Aorta (tissue), 5 donors: Measurements from ENCODE around the gene CD4. TPM values are rescaled to one million over a fixed set of nuclear protein-coding genes. Genes with fewer than 3 reads are reported as not detected.

Experiments used
- ATAC-seq: fragments of 200-7000 bp; cut with Tn5 transposase; one replicate; pipeline ENCODE4 v1.9.1; 2022; ENCODE audit warnings: moderate library complexity; ENCODE audit not compliant: low FRiP score
- DNase-seq, 2 donors: peaks; one replicate each; pipeline ENCODE4 v3.0.0-alpha.2; 2020
- H3K27ac ChIP-seq, 2 donors: one replicate each; pipeline ENCODE4 v1.5.1; 2013; ENCODE audit warnings: low read length in 2 of 2, mild to moderate bottlenecking in 2 of 2, moderate library complexity in 2 of 2, control low read depth in 1 of 2, inconsistent platforms in 1 of 2, low read depth in 1 of 2
- H3K27me3 ChIP-seq, 2 donors: one replicate each; pipeline ENCODE4 v1.6.1; 2013; ENCODE audit warnings: control low read depth in 1 of 2, low read length in 1 of 2, mild to moderate bottlenecking in 1 of 2, moderate library complexity in 1 of 2; ENCODE audit not compliant: insufficient read depth in 2 of 2, control insufficient read depth in 1 of 2
- H3K36me3 ChIP-seq, 2 donors: one replicate each; pipeline ENCODE4 v1.6.1; 2013; ENCODE audit warnings: control low read depth in 1 of 2, low read length in 1 of 2, mild to moderate bottlenecking in 1 of 2; ENCODE audit not compliant: insufficient read depth in 2 of 2, control insufficient read depth in 1 of 2
- H3K4me1 ChIP-seq, 2 donors: one replicate each; pipeline ENCODE4 v1.6.1; 2013; ENCODE audit warnings: low read length in 2 of 2, control low read depth in 1 of 2, mild to moderate bottlenecking in 1 of 2, moderate library complexity in 1 of 2; ENCODE audit not compliant: insufficient read depth in 2 of 2, control insufficient read depth in 1 of 2
- H3K4me3 ChIP-seq, 2 donors: one replicate each; pipeline ENCODE4 v1.5.1; 2013; ENCODE audit warnings: low read length in 2 of 2, control low read depth in 1 of 2, mild to moderate bottlenecking in 1 of 2
- H3K9me3 ChIP-seq: one replicate; pipeline ENCODE4 v1.6.1; 2013; ENCODE audit warnings: mild to moderate bottlenecking, low read length; ENCODE audit not compliant: control insufficient read depth
- WGBS, 2 donors: extraction: QIAGEN DNeasy Blood & Tissue Kit; methylation state at CpG; one replicate each; pipeline ENCODE4 v1.1.7; 2013; 5-methylcytosine and 5-hydroxymethylcytosine counted together
- intact Hi-C, 2 donors: fragments of 100-400 bp; cut with DNase I; formaldehyde crosslinking; loops; one replicate each; pipeline versions ENCODE4 v1.14.2 to v1.15.0; 2022
- polyA plus RNA-seq, 2 donors: library from polyadenylated mRNA; stranded (reverse); fragments of 200-250 nt; gene quantifications; one replicate each; pipeline ENCODE4 v1.2.3, GENCODE V29; 2013
- total RNA-seq, 2 donors: library from RNA; stranded (reverse); fragmentation: NEBNext Ultra II Directional; extraction: Animal tissue kit (Norgen Biotek cat#: 25700); gene quantifications; one replicate each; pipeline ENCODE4 v1.2.1, GENCODE V29; 2021
- donor health status: healthy with polysubstance abuse.
- donor health status: Bipolar disorder and iron deficiency.
- donor health status: DM: no; HTN: no; CAD: no.
- donor health status: DM: no; HTN: no; CAD: no.
- donor health status: DM: yes; HTN: yes; CAD: no.

CD4 gene
- total and polyA plus RNA-seq, 4 donors = 2.1 to 40.6 (median 17.2) TPM

- H3K27me3 ChIP-seq = no peaks in the 10 kb centered on the region
- WGBS, 2 donors = 81 to 88% methylated on average over 2 of the region's 2 CpGs
- H3K36me3 ChIP-seq = no peaks in the 10 kb centered on the region
- no peaks in the 10 kb centered on the region for H3K9me3 ChIP-seq
- no peak overlapping the region for H3K4me3 ChIP-seq
- H3K27ac ChIP-seq = no peak overlapping the region
- intact Hi-C loops = no loop called here
- H3K4me1 ChIP-seq = no peaks in the 10 kb centered on the region
- ATAC-seq (no peak), DNase-seq (no peak)
Observed at GRCh38 chr12:6849427-6849826, 60.1 kb downstream of the CD4 start.

GRCh38 chr12:6849976-6850560, 60.7 kb downstream of the CD4 start:
- no peak for DNase-seq
- 54 to 59% methylated on average over 10 of the region's 10 CpGs for WGBS, 2 donors
- no peaks in the 10 kb centered on the region for H3K36me3 ChIP-seq

GRCh38 chr12:6850796-6851152, 61.4 kb downstream of the CD4 start:
- no peaks in the 10 kb centered on the region for H3K4me1 ChIP-seq
- WGBS, 2 donors = 36 to 38% methylated on average over 16 of the region's 16 CpGs
- H3K9me3 ChIP-seq = no peaks in the 10 kb centered on the region
- peak; percentile 68 to 80 for DNase-seq
- H3K4me3 ChIP-seq = no peak overlapping the region
- no peaks in the 10 kb centered on the region for H3K36me3 ChIP-seq
- intact Hi-C loops = no loop called here
- H3K27me3 ChIP-seq = no peaks in the 10 kb centered on the region
- H3K27ac ChIP-seq = no peak overlapping the region
- no peak for ATAC-seq

More at GRCh38 chr12:6849976-6850560, 60.7 kb downstream of the CD4 start:
- intact Hi-C loops = no loop called here
- Histone ChIP-seq H3K4me1 (no peaks in the 10 kb centered on the region), H3K27ac (no peak overlapping the region), H3K27me3 (no peaks in the 10 kb centered on the region), H3K4me3 (no peak overlapping the region), H3K9me3 (no peaks in the 10 kb centered on the region)
- ATAC-seq = no peak

- H3K27me3 ChIP-seq = no peaks in the 10 kb centered on the region
- no peaks in the 10 kb centered on the region for H3K9me3 ChIP-seq
- ATAC-seq (peak; percentile 89), DNase-seq (peak; percentile 95 to 98)
- H3K4me1 ChIP-seq = no peaks in the 10 kb centered on the region
- no peaks in the 10 kb centered on the region for H3K36me3 ChIP-seq
- intact Hi-C loops = no loop called here
- WGBS, 2 donors = 0% methylated on average over 37 of the region's 37 CpGs
- peak within 1 kb of the TSS; percentile 39 to 60 for H3K4me3 ChIP-seq
- H3K27ac ChIP-seq = peak within 1 kb of the TSS; percentile 58 to 78
Observed at GRCh38 chr12:6851153-6851920, 62.0 kb downstream of the CD4 start, which contains the start of gene CDCA3. TSS of gene CDCA3 (minus strand) at chr12:6851286. CDS start at chr12:6850952, 334 bp downstream.

GRCh38 chr12:6851921-6852650, 62.8 kb downstream of the CD4 start, which contains the start of gene USP5:
TSS of gene USP5 (plus strand) at chr12:6852150. CDS start at chr12:6852180, 30 bp downstream.
- intact Hi-C loops = loop anchor here in 1 of 2 donors (2.0 kb wide), 2 partner anchors 15 to 39 kb away; partner anchors contain the start of gene TPI1
- ATAC-seq (peak; percentile 96), DNase-seq (peak; percentile 99 to 100)
- Histone ChIP-seq H3K9me3 (no peaks in the 10 kb centered on the region), H3K4me1 (no peaks in the 10 kb centered on the region), H3K36me3 (no peaks in the 10 kb centered on the region), H3K27me3 (no peaks in the 10 kb centered on the region), H3K27ac (peak within 1 kb of the TSS; percentile 58 to 78), H3K4me3 (peak within 1 kb of the TSS; percentile 58 to 60)
- 0% methylated on average over 65 of the region's 65 CpGs for WGBS, 2 donors

- peak overlapping the region; percentile 18 to 58 for H3K4me3 ChIP-seq
- DNase-seq (peak; percentile 83 to 86), ATAC-seq (peak; percentile 3)
- H3K4me1 ChIP-seq = no peaks in the 10 kb centered on the region
- H3K27me3 ChIP-seq = no peaks in the 10 kb centered on the region
- peak overlapping the region; percentile 29 to 34 for H3K27ac ChIP-seq
- intact Hi-C loops = loop anchor here in 1 of 2 donors (2.0 kb wide), 2 partner anchors 14 to 38 kb away; partner anchors contain the start of gene TPI1
- WGBS, 2 donors = 0% methylated on average over 18 of the region's 18 CpGs
- no peaks in the 10 kb centered on the region for H3K36me3 ChIP-seq
- no peaks in the 10 kb centered on the region for H3K9me3 ChIP-seq
Observed at GRCh38 chr12:6852651-6853354, 63.5 kb downstream of the CD4 start.

- intact Hi-C loops = loop anchor here in 1 of 2 donors (2.0 kb wide), 2 partner anchors 13 to 37 kb away; partner anchors contain the start of gene TPI1
- no peak overlapping the region for H3K4me3 ChIP-seq
- no peaks in the 10 kb centered on the region for H3K4me1 ChIP-seq
- no peak for ATAC-seq
- DNase-seq = no peak
- no peaks in the 10 kb centered on the region for H3K27me3 ChIP-seq
- 59 to 71% methylated on average over 1 of the region's 1 CpG for WGBS, 2 donors
- H3K36me3 ChIP-seq = peaks cover 0 to 4% of the 10 kb centered on the region in 2 donors
- H3K27ac ChIP-seq = peak overlapping the region in 1 of 2 donors; percentile 34
- H3K9me3 ChIP-seq = no peaks in the 10 kb centered on the region
Observed at GRCh38 chr12:6853626-6854025, 64.3 kb downstream of the CD4 start.

GRCh38 chr12:6854036-6854435, 64.7 kb downstream of the CD4 start:
- Histone ChIP-seq H3K27ac (no peak overlapping the region), H3K27me3 (no peaks in the 10 kb centered on the region), H3K4me1 (no peaks in the 10 kb centered on the region), H3K4me3 (no peak overlapping the region), H3K36me3 (peaks cover 0 to 5% of the 10 kb centered on the region in 2 donors), H3K9me3 (no peaks in the 10 kb centered on the region)
- intact Hi-C loops = no loop called here
- no peak for DNase-seq
- ATAC-seq = no peak
- 74 to 80% methylated on average over 6 of the region's 6 CpGs for WGBS, 2 donors
